Measurements from ENCODE around the gene SLC6A9.

Gene SLC6A9

DNA sequence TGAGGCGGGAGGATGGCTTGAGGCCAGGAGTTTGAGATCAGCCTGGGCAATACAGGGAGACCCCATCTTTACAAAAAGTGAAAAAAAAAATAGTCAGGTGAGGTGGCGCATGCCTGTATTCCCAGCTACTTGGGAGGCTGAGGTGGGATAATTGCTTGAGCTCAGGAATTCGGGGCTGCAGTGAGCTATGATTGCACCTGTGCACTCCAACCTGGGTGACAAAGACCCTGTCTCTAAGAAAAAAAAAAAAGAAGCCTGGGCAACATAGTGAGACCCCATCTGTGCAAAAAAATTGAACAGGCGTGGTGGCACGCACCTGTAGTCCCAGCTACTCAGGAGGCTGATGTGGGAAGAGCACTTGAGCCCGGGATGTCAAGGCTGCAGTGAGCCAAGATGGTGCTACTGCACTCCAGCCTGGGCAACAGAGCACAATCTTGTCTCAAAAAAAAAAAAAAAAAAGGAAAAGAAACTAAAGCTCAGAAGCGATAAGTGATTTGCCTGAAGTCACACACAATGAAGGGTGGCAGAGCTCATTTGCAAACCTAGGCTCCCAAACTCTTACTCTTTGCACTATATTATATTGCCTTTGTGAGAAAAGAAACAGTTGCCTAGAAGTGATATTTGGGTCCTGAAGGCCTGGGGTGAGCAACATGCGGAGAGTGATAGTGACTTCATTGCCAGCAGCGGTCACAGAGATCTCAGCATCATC lies 37.9 kb downstream of the SLC6A9 start:
- DNase-seq = no peak
- intact Hi-C loops (cut with DNase I) = no loop called here

DNA sequence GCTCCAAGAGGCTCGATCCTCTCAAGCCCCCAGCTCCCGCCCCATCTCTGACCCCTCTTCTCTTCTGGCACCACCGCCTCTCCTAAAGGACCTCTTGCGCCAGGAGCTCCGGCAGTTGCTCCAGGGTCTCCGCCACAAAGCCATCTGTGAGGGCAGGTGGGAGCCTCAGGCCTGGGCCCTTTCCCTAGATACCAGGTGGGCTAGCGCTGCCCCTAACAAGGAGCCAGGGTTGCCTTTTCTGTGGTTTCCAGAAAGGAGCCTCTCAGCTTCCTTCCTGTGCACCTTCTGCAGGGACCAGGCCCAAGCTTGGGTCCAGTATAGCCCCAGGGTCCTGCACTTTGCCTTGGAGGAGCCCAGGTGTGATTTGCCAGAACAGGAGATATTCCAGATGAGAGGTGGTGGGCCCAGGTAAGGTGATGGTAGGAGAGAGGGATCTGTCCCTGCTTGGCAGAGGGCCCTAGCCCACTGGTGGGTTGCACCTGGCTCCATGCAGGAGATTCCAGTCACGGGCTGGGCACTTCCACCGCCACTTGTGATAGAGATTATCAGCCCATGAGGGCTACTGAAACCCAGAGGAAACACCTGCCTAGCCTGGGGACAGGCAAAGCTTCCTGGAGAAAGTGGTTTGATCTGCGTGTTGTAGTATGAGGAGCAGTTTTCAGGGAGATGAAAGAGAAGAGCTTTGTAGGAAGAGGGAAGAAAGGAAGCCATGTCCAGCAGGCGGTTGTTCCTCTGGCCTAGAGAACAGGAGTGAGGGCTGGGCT lies 38.8 kb downstream of the SLC6A9 start:
- DNase-seq = no peak
- intact Hi-C loops (cut with DNase I) = no loop called here

DNA sequence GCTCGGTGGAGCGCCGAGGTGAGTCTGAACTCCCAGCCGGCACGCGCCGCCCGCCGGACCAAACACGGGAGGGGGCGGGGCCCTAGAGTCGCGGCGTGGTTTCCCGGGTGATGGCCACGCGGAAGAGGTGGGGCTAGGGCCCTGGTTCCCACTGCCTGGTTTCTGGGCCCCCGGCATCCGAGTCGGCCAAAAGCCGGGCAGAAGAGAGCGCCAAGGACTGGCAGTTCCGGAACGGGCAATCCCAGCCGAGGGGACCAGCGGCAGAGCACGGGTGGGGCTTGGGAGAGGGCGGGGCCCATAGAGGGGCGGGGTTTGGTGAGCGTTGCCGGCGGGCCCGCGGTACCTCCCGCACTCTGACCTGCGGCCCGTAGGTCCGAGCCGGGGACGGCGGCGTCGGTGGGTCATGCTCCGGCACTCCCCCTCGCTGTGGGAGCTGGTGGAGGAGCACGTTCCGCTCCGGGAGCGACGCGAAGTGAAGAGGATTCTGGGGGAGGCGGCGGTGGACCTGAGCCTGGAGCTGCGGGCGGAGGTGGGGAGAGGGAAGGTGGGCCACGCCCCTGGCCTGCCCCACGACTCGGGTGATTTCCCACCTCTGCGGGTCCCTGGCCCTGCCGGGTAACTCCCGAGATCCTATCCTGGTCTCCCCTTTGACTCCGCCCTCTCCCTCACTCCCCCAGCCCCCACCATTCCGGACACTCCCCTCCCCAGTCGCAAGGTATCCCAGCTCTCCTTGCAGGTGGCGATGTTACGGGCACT lies 39.6 kb downstream of the SLC6A9 start, which contains the start of gene CCDC24:
CCDC24 (plus strand) TSS at position 124 of the 756 bp plus-strand sequence; CDS start at position 404, 280 bp downstream.
- intact Hi-C loops (cut with DNase I) = no loop called here

DNA sequence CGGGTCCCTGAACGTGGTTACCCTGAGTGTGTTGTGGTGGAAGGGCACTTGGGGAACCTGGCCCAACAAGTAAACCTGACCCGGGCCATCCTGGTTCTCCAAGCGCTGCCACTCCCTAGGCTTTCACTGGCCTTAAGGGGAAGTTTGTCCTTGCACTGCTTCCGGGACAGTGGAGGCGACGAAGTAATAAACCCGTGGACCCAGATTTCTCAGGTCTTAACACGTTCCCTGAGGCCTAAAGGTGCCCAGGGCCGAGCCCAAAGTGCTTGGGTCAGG lies 40.1 kb downstream of the SLC6A9 start:
- intact Hi-C loops (cut with DNase I) = no loop called here
- no peak for DNase-seq

More for the DNA sequence above, 39.6 kb downstream of the SLC6A9 start, which contains the start of gene CCDC24:
- DNase-seq = peak; percentile 58 to 90 (median 81)

DNA sequence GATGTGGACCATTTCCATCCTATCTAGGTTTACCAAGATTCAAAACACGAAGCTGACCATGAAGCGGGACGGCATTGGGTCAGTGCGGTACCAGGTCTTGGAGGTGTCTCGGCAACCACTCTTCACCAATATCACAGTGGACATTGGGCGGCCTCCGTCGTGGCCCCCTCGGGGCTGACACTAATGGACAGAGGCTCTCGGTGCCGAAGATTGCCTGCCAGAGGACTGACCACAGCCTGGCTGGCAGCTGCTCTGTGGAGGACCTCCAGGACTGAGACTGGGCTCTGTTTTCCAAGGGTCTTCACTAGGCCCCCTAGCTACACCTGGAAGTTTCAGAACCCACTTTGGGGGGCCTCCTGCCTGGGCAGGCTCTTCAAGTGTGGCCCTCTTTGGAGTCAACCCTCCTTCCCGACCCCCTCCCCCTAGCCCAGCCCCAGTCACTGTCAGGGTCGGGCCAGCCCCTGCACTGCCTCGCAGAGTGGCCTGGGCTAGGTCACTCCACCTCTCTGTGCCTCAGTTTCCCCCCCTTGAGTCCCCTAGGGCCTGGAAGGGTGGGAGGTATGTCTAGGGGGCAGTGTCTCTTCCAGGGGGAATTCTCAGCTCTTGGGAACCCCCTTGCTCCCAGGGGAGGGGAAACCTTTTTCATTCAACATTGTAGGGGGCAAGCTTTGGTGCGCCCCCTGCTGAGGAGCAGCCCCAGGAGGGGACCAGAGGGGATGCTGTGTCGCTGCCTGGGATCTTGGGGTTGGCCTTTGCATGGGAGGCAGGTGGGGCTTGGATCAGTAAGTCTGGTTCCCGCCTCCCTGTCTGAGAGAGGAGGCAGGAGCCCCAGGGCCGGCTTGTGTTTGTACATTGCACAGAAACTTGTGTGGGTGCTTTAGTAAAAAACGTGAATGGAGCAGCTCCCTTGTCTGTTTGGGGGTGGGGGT lies 40.7 kb downstream of the SLC6A9 start:
- intact Hi-C loops (cut with DNase I) = no loop called here
- DNase-seq = no peak

DNA sequence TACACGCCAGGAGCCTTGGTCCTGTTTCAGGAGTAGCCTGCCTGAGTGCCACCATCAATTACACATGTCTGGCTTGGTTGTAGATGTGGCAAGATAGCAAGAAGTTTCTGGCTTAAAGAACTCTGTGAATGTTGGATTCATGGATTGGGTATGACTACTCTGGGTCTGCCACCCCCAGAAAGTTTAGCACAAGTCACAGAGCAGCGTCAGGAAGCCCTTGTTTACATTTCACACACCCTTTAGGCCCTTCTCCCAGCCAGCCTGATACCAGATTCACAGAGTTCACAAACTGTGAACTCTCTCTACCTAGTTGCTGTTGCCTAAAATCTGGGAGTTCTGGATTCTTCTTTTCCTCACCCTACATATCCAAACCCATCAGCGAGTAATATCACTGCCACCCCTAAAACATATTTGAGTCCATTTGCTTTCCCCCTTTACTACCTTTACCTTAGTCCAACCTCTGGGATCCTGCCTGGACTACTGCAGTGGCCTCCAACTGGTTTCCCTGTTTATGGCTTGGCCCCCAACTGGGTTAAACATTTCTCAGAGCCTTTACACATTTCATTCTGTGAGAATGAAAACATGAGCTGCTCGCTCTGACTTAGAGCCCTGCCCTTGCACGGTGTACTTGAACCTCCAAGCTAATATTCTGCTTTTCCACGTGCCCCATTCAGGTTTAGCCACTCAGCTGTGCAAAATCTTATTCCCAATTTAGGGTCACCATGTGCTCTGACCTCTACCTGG lies 43.9 kb downstream of the SLC6A9 start:
- DNase-seq = no peak
- intact Hi-C loops (cut with DNase I) = no loop called here

DNA sequence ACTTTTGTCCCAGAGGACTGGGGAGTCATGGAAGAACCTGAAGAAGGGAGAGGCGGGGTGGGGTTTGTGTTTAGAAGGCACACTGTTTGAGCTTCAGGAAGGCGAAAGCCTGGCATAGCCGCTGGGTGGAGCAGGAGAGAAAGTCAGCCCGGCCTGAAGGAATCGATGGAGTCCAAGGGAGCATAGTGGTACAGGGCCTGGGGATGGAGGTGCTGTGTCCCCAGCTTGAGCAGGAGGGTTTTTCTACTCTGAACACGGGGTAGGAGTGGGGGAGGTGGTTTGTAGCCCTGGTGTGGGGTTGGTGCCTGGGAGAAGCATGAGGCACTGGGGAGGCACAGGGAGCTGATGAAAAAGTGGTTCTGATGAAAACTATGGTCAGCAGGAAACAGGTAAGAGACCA lies 44.5 kb downstream of the SLC6A9 start:
- intact Hi-C loops (cut with DNase I) = no loop called here
- DNase-seq = no peak

DNA sequence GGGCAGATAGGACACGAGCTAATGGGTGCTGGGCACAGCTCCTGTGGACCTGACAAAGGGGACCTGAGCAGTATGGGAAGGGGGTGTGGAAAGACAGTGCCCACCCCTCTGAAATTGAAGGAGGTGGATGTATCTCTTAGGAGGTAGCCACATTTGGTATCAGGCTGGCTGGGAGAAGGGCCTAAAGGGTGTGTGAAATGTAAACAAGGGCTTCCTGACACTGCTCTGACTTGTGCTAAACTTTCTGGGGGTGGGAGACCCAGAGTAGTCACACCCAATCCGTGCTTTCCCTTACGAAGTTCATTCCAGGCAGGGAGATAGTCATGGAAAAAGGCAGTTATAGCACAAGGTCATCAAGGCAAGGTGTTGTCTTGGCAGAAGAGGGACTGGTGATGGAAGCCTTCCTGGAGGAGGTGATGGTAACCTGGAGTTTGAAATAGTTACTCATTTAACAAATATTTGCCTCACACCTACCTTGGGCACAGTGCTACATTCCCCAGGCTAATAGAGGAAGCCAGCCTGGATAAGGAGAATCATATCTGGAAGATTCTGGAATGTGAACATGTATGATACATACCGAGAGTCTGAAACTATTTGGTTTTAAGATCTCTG lies 45.2 kb downstream of the SLC6A9 start:
- intact Hi-C loops (cut with DNase I) = no loop called here
- DNase-seq = no peak

DNA sequence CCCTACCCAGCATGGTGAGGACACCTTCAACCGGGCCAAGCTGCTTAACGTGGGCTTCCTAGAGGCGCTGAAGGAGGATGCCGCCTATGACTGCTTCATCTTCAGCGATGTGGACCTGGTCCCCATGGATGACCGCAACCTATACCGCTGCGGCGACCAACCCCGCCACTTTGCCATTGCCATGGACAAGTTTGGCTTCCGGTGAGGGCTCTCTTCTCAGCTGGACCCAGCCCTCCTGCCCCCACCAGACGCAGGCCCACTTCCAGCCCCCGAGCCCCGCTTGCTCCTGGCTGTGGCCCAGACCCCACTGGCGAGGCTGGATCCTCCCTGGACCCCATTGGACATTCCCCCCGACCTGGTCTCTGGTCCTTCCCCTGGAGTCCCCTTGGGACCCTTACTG lies 46.4 kb downstream of the SLC6A9 start:
- intact Hi-C loops (cut with DNase I) = no loop called here
- no peak for DNase-seq

DNA sequence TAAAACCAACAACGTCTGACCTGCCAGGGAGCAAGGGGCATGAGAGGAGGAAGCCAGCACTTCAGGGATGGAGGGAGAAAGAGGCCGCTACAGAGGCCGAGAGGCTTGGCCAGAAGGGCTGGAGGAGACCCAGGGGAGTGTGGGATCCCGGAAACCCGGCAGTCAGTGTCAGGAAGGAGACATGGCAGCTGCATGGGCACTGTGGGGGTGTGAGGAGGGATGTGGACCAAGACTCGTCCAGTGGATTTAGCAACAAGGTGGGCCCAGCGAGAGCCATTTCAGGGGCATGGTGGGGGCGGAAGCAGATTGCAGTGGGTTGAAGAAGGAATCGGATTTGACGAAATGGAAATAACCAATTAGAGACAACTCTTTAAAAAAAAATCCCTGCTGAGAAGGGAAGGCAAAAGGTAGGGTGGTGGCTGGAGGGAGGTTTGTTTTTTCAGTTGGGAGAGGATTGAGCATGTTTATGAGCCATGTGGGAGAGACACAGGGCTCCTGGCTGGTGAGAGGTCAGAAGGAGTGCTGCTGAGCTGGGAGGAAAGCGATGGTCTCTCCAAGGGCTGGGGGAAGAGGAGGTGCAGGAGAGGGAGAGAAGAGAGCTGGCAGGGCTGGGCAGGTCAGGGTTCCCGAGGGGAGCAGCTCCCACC lies 47.9 kb downstream of the SLC6A9 start:
- no peak for DNase-seq
- intact Hi-C loops (cut with DNase I) = no loop called here

DNA sequence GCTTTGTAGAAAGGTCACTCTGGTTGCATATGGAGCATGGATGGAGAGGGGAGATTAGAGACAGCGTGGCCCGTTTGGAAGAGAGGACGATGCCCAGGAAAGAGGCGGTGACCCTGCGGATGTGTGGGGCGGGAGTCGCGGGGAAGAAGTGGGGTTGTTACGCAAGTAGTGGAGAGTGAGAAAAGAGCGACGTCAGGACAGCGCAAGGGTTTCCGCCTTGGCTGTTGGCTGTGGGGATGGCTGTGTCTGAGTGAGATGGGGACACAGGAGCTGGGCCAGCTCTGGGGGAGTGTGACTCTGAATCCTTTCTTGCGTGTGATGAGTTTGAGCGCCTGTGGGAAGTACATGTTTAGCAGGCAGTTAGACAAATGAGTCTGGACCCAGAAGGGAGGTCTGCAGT lies 48.5 kb downstream of the SLC6A9 start:
- intact Hi-C loops (cut with DNase I) = no loop called here
- DNase-seq = no peak

DNA sequence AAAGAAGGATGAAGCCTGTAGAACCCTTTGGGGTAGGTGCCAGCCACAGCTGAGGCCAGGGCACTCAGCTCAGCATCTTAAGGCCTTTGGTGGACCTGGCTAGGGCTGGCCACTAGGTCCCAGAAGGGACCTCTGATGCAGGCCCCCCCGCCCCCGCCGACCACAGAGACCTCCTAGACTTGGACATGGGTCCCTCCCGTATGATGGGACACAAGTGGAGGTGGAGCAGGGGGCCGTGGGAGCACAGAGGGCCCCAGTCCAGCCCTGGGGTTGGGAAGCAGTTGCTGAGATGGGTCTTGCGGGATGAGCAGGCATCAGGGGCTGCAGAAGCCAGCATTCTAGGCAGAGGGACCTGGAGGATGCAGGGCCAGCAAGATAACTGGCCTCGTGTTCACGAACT lies 49.0 kb downstream of the SLC6A9 start:
- intact Hi-C loops (cut with DNase I) = no loop called here
- no peak for DNase-seq

DNA sequence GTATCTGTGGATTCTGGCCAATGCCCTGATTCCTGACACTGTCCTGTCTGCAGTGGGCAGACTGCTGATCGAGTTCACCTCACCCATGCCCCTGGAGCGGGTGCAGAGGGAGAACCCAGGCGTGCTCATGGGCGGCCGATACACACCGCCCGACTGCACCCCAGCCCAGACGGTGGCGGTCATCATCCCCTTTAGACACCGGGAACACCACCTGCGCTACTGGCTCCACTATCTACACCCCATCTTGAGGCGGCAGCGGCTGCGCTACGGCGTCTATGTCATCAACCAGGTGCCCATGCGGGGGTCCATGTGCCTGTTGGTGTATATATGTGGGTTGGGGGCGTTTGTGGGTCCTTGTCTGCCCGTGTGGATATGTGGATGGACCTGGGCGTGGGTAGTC lies 49.6 kb downstream of the SLC6A9 start:
- DNase-seq = no peak
- intact Hi-C loops (cut with DNase I) = no loop called here

DNA sequence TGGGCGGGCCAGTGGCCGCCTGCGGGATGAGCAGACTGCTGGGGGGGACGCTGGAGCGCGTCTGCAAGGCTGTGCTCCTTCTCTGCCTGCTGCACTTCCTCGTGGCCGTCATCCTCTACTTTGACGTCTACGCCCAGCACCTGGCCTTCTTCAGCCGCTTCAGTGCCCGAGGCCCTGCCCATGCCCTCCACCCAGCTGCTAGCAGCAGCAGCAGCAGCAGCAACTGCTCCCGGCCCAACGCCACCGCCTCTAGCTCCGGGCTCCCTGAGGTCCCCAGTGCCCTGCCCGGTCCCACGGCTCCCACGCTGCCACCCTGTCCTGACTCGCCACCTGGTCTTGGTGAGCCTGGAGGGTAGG lies 50.1 kb downstream of the SLC6A9 start:
- intact Hi-C loops (cut with DNase I) = no loop called here
- no peak for DNase-seq

DNA sequence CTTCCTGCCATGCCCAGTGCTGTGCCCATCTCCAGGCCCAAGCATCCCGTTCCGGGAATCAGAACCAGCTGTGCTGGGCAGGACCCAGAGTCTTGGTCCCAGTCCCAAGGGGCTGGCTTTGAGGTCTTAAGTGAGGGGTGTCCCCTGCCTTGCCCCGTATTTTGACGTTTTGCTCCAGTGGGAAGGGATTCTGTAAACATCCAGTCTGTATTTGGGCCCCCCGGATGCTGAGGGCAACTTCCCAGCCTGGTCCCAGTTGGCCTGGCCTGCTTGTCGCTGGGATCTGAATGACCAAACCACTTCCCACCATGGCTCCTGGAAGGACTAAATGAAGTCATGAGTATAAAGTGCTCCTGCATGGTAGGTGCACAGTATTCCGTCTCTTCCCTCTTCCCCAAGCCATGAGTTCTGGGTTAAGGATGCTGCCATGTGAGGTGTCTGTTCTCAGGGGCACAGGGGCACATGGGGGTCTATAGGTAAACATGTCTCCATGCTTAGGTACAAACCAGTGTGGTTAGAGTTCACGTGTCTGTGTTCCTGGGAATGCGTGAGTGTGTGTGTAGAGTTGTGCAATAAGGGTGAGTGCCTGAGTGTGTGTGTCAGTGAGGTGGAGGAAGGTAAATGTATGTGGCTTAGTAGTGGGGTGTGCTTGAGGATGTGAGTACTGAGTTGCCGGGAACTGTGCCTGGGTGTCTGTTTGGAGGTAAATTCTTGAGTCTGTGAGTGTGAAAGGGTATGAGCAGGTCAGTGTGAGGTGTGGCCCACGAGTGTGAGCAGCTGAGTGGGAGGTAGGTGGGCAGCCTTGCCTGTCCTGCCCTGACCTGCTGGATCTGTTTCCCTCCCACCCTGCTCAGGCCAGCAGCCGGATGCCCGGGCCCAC lies 50.8 kb downstream of the SLC6A9 start:
- DNase-seq = no peak
- intact Hi-C loops (cut with DNase I) = no loop called here

DNA sequence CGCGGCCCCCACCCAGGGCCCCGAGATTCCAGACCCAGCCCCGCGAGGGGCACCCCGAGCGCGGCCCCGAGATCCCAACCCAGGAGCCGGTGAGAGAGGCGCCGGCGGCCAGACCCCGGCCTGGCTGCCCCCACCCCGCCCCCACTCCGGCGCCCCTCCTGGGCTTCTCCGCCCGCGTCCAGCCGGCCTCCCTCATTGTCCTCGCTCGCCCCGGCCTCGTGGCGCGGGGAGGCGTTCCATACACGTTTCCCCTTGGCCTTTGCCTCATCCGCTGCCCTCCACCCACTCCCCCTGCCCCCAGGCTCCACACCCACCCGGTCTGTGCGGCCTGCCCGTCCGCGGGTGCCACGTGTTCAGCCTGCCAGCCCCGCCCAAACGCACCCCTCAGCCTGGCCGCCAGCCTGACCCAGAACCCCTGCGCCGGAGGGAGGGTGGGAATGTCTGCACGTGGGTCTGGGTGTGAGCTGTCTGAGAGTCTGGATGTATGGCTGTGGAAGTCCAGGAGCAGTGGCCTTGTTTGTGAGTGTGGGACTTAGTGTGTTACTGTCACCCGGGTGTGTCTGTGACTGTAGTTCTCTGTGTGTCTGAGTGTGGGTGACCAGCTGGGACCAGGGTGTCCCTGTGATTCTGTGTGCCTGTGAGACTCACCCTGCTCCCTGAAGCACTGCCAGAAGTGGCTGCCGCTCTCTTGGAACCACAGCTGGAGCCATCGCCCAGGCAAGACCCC lies 51.6 kb downstream of the SLC6A9 start:
- peak in 23 of 42 donors; percentile 18 to 69 (median 43) for DNase-seq
- intact Hi-C loops (cut with DNase I) = no loop called here

Data from head of caudate nucleus (tissue), 42 donors.